GM21786 (cell line): ENCODE data around the gene SLC24A1.
"Not testable (repeated sequence)": the region's sequence is repeated elsewhere in the genome, so short reads cannot be mapped to it uniquely, and the experiment has no call there.

Source experiments
- ATAC-seq: cut with Tn5 transposase; IDR thresholded peaks from one replicate; pipeline ENCODE4 v1.9.1; 2021; ENCODE audit not compliant: unreplicated experiment

Gene SLC24A1

GRCh38 chr15:65621638-65622037 is at the start of gene SLC24A1:
Gene SLC24A1 (plus strand): TSS chr15:65621938. CDS start chr15:65624081, 2,143 bp downstream.
- no peak for ATAC-seq

DNA sequence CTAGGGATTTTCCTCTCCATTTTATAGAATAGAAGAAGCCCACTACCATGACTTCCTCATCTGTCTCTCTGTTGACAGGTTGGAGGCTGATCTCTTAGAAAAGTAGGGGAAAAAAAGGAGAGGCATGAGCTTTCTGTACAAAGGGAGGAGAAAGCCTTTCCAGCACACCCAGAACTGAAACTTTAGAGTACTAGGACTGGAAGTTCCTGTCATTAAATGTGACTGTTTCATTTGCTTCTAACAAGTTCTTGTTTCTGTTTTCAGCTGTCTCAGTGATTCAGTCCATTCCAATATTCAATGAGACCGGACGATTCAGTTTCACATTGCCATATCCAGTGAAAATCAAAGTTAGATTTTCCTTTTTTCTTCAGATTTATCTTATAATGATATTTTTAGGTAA is 49.8 kb upstream of the SLC24A1 start:
- ATAC-seq, result no peak

DNA sequence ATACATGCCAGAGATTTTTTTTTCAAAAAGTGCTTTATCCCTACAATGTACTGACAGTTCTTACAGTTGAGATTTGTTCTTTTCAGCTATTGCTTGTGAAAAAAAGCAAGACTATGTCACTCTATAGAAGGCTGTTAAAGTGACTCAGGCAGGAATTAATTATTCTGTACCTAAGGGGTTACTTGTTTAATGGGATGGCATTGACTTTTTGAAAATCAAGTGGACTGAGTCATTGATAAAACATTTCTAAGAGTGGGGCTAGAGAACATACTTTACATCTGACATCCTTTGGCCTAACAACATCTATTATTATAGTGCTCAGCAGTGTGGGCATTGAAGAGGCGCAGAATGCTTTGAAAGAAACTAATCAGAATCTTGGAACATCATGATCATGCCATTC is 45.1 kb upstream of the SLC24A1 start:
- no peak for ATAC-seq

GRCh38 chr15:65577129-65577996 is 44.4 kb upstream of the SLC24A1 start:
- ATAC-seq, result no peak

DNA sequence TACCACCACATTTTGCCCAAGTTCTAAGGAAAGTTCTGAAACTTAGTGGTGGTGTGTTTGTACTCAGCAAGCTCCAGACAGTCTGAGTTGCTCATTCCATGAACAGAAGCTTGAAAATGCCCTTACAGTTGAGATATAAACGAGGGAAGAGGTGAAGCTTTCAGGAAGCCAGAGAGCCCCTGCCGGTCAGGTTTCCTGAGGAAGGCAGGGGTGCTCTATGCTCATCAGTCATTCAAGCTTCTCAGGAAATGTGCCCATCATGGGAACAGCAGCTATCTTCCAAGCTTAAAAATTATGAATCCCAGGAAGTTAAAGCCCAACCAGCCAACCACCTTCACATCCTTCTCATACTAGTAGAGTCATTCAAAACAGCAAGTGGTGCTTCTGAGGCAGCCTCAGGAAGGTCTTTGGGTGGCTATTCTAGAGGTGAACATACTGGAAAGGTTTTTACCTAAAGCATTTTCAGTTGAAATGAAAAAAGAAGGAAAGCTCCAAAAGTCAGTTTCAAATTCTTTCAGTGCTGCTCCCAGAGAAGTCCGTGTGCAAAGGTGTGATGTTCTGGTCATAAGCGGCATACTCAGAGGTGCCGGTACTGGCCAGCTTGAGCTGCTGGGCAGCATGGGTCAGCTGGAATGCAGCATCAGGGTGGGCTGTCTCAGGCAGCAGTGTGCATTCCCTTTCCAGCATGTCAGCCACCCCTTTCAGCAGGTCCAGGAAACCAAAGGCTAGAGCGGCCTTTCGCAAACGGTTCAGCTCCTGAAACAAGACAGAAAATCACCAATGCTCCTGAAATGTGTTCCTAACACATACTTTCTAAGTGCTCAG is 42.6 kb upstream of the SLC24A1 start:
- no peak for ATAC-seq

- no peak for ATAC-seq
These were observed 42.0 kb upstream of the SLC24A1 start for GRCh38 chr15:65579762-65580161.

DNA sequence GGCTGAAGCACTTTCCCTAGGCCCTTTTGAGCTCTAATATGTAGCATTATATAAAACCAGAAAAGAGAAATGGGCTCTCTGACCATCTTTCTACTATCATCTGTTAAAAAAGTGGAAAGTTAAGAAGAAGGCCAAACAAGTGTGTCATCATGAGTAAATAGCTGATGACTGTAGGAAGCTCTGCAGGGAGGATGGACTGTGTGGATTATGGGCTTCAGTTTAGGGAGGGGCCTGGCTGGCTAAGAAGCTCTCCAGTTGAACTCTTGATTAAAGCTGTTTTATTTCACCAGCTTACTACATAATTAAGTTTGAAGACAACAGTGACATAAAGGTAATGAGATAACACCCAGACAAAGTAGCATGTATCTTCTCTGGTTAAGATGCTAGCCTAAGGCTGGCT is 41.5 kb upstream of the SLC24A1 start:
- ATAC-seq, result no peak

- ATAC-seq, result no peak
These were observed 38.0 kb upstream of the SLC24A1 start for GRCh38 chr15:65583701-65584100.

- ATAC-seq, result no peak
These were observed 37.5 kb upstream of the SLC24A1 start for GRCh38 chr15:65584241-65584640.

DNA sequence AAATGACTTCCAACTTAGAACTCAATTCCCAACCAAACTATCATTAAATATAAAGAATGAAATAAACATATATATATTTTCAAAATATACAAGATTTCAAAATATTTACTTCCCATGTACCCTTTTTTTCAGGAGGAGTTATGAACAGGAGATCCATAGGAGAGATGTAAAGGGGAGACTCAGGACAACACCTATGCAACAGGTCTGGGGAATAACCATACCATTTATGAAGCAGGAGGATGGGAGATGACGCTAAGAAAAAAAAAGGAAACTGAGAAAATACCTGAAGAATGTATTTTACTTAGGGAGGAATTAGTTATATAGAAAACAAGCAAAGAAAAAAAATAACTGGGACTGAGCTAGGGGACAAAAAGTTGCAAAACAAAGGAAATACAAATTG is 34.6 kb upstream of the SLC24A1 start:
- ATAC-seq, result no peak

DNA sequence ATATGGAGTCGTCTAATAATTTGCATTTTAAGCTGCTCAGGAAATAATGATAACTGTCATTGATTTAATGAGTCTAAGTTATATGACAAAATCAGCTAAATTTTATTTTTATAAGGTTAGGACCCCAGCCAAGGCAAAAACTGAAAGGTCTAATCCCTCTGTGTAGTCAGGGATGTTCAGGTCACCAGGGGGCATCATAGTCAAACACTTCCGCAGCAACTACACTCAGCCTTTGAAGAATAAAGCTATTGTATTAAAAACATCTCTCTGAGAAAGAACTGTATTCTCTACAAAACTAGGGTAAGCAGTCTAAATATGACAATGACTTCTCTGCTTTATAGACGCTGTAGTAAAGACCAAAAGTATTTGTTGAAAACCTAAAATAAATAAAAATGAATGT is 25.8 kb upstream of the SLC24A1 start:
- no peak for ATAC-seq

- ATAC-seq, result no peak
These were observed 23.3 kb upstream of the SLC24A1 start for GRCh38 chr15:65598468-65598867.

DNA sequence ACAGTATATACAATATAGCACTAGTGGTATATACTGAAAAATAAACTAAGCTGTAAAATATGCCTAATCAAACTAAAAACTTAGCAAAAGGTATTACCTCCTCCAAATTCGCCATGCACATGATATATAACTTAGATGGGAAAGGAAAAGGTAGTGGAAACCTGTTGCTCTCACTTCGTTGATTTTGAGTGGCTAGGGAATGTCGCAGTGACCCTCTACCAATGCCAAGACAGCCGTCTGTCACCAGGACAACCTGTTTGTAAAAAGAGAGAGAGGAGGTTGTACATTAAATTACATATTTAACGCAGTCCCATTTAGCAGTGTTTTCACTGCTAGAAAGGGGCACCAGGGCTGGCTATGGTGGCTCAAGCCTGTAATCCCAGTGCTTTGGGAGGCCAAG is 22.1 kb upstream of the SLC24A1 start:
- no peak for ATAC-seq

GRCh38 chr15:65603134-65603533 is 18.6 kb upstream of the SLC24A1 start:
- no peak for ATAC-seq

DNA sequence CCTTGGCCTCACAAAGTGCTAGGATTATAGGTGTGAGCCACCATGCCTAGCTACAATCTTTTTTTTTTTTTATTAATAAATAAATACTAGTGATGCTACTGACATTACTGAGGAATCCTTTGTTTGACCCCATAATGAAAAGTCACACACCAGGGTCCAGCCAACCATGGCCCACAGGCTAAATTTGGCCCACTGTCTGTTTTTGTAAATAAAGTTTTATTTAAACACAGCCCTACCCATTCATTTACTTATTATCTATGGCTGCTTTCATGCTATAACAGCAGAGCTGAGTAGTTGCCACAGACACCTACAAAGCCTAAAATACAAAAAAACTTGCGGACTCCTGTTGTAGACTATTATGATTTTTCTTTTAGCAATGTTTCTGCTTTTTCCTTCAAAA is 18.2 kb upstream of the SLC24A1 start:
- ATAC-seq, result no peak

DNA sequence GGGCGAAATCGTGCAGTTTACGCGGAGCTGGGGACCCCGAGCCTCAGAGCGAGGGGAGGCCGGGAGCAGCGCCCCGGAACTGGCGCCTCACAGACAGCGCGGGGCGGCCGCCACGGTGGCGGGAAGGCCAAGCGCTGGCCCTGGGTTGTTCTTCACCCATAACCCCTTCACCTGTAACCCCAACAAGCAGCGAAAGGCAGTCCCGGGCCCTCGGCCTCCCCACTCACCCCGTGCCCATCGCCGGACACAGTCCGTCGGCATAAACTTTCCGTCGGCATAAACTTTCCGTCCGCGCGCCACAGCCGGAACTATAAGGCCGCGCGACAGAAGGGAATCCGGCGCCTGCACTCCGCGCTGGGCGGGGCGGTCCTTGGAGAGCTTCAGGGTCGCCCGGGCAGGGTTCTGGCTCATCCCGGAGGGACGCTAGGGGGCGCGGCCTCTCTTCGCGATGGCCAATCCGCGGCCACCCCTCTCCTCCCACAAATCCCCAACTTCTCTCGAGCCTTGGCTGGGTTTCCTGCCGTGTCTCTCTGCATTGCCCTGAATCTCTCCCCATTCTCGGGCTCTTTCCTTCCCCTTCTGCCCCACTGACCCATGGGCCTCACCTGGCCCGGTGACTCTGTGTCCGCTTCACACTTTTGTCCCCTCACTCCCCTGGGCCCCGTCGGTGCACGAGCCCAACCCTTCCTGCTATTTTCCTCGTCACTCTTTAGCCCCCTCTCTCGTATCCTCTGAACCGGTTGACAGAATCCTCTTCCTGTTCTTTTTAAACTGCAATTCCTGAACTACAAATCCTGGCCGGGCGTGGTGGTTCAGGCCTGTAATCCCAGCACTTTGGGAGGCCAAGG is 10.6 kb upstream of the SLC24A1 start, which contains the start of gene INTS14:
TSS of gene INTS14 (minus strand) at position 261 of the 848 bp plus-strand sequence. CDS start 3,751 bp downstream, outside the sequence.
- ATAC-seq, result peak; percentile 91

GRCh38 chr15:65611888-65612615 is 9.7 kb upstream of the SLC24A1 start:
- no peak for ATAC-seq

- ATAC-seq, result no peak
These were observed 9.2 kb upstream of the SLC24A1 start for GRCh38 chr15:65612616-65612946.

DNA sequence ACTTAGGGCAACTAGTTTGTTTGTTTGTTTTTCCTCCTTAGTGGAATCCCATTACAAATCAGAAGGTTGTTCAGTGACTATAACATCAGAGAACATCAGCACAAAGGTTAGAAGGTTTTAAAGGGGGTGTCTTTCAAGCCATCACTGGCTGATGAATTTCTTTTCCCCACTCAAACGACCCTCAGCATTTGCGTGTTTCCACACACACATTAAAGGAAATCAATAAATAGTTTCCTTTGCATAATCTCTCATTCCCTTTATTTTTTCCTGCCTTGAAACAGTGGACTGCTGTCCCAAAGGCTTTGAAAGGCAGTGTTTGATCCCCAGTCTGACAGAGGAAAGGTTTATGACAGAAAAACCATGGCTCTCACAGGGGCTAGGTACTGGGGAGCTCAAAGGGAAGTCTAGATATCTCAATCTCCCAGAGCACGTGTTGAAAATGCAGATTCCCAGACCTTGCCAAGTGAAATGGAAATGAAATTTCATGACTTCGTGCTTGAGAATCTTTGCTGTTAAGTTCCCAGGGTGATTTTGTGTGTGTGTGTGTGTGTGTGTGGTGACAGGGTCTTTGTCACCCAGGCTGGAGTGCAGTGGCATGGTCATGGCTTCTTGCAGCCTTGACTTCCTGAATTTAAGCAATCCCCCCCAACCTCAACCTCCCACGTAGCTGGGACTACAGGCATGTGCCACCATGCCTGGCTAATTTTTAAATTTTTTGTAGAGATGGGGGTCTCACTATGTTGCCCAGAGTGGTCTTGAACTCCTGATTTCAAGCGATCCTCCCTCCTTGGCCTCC is 8.6 kb upstream of the SLC24A1 start:
- ATAC-seq, result no peak

- ATAC-seq, result not testable (repeated sequence)
These were observed 5.9 kb upstream of the SLC24A1 start for GRCh38 chr15:65615887-65616286.
